Parathyroid adenoma (tissue), 2 donors: Measurements from ENCODE around the gene DET1.
A peak's percentile ranks its signal among the peaks of the same experiment; 100 is the strongest.

Experiments used
- H2AFZ ChIP-seq: fragments of 300-600 bp; sonication (generic); one replicate; pipeline ENCODE4 v1.7.0; 2017; ENCODE audit warnings: antibody characterized with exemption, mild to moderate bottlenecking
- H3K27ac ChIP-seq: fragments of 300-600 bp; sonication (generic); one replicate; pipeline ENCODE4 v1.7.0; 2017
- H3K27me3 ChIP-seq: fragments of 300-600 bp; sonication (generic); one replicate; pipeline ENCODE4 v1.7.0; 2017; ENCODE audit warnings: low read length; ENCODE audit not compliant: control insufficient read depth, insufficient read depth
- H3K36me3 ChIP-seq: fragments of 300-600 bp; sonication (generic); one replicate; pipeline ENCODE4 v1.7.0; 2017; ENCODE audit warnings: low read length; ENCODE audit not compliant: control insufficient read depth, insufficient read depth
- H3K4me1 ChIP-seq: fragments of 300-600 bp; sonication (generic); one replicate; pipeline ENCODE4 v1.7.0; 2017; ENCODE audit warnings: control low read depth
- H3K4me2 ChIP-seq: fragments of 300-600 bp; sonication (generic); one replicate; pipeline ENCODE4 v1.7.0; 2017; ENCODE audit warnings: low read length
- H3K4me3 ChIP-seq: fragments of 300-600 bp; sonication (generic); one replicate; pipeline ENCODE4 v1.7.0; 2017; ENCODE audit warnings: low read depth, low read length
- H3K79me2 ChIP-seq: fragments of 300-600 bp; sonication (generic); one replicate; pipeline ENCODE4 v1.7.0; 2017; ENCODE audit warnings: control low read depth
- H3K9ac ChIP-seq: fragments of 300-600 bp; sonication (generic); one replicate; pipeline ENCODE4 v1.7.0; 2017; ENCODE audit warnings: mild to moderate bottlenecking
- H3K9me3 ChIP-seq: fragments of 300-600 bp; sonication (generic); one replicate; pipeline ENCODE4 v1.7.0; 2017; ENCODE audit warnings: low read length; ENCODE audit not compliant: control insufficient read depth
- CTCF ChIP-seq: fragments of 300-600 bp; sonication (generic); IDR thresholded peaks from one replicate; pipeline ENCODE4 v1.7.0; 2017; ENCODE audit warnings: antibody characterized with exemption, mild to moderate bottlenecking
- donor health status: primary hyperparathyroidism.

The DET1 gene

DNA sequence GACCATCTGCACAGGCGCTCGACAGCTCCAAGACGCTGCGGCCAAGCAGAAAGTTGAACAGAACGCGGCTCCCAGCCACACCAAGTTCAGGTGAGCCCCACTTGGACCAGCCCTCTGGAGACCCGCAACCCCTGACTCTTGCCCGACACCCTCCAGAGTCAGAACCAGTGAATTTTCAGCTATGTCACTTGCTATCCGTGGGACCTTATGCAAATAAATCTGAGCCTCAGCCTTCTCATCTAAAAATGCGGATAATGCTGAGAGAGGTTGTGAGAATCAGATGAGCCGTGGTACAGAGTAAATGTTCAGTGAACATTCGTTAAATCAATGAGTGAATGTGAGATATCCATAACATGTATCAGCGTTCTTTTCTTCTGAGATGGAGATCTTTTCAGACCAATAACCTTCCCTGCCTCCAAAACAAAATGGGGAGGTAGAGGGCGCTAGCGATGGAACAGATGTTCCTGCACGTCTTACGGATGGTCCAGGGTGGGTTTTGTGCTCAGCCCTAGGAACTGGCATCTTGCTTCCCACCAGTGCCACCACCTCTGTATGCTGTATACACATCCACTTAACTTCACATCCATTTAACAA lies 78.4 kb downstream of the DET1 start:
- H3K9me3 ChIP-seq, result no peaks in the 10 kb centered on the region
- H3K9ac ChIP-seq, result no peak overlapping the region
- H3K4me3 ChIP-seq, result peak overlapping the region; percentile 91
- peaks cover 6% of the 10 kb centered on the region for H3K79me2 ChIP-seq
- TF ChIP-seq CTCF, result no peak
- H2AFZ ChIP-seq, result peak overlapping the region; percentile 87
- no peaks in the 10 kb centered on the region for H3K27me3 ChIP-seq
- H3K36me3 ChIP-seq, result no peaks in the 10 kb centered on the region
- peaks cover 3% of the 10 kb centered on the region for H3K4me1 ChIP-seq
- H3K4me2 ChIP-seq, result peak overlapping the region; percentile 66
- H3K27ac ChIP-seq, result peak overlapping the region; percentile 95

DNA sequence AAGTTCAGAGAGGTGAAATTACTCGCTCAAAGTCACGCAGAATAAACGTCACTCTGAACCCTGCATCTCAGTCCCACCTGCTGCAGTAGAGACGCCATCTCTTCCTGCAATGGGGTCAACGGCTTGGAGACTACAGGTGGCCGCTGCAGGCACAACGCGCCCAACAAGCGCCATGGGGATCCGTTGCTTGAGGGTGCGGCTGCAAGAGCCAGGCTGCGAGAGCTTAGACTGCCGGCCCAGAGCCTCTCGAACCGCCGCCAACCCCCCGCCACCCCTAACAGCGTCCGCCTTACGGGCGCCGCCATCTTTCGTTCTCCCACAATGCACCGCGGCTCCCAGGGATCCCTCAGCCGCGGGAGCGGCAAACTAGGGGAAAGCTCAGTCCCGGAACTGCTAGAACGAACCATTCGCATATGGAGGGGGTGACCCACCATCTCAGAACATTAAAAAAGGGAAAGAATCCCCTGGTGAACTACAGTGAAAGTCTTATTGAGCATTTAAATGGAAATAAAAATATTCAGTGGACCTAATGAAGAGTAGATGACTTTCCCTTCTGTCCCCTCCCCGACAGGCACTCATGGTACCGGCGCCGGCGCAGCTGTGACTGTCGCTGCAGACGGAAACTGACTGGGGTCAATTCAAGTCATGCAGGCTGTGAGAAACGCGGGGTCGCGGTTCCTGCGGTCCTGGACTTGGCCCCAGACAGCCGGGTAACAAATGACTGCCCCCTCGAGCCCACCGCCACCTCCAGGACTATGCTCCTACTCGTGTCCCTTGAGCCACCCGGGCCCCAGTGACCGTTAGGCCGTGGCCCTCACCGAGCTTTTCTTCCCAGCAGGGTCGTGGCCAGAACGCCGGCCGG lies 79.2 kb downstream of the DET1 start, which contains the start of the genes MRPL46 and MRPS11:
Gene MRPL46, minus strand, starts transcription at position 316 of the 862 bp plus-strand sequence. Its CDS starts 11 bp downstream, at position 305.
Gene MRPS11, plus strand, starts transcription at position 636 of the 862 bp plus-strand sequence. Its CDS starts 10 bp downstream, at position 646.
- TF ChIP-seq CTCF, result no peak
- Histone ChIP-seq H3K27me3 (no peaks in the 10 kb centered on the region), H3K4me3 (peak within 1 kb of the TSS; percentile 91), H3K9me3 (no peaks in the 10 kb centered on the region), H3K36me3 (no peaks in the 10 kb centered on the region), H3K4me1 (peaks cover 3% of the 10 kb centered on the region), H3K9ac (no peak within 1 kb of the TSS), H2AFZ (peak within 1 kb of the TSS; percentile 87), H3K27ac (peak within 1 kb of the TSS; percentile 95), H3K79me2 (peaks cover 6% of the 10 kb centered on the region), H3K4me2 (peak within 1 kb of the TSS; percentile 66)

DNA sequence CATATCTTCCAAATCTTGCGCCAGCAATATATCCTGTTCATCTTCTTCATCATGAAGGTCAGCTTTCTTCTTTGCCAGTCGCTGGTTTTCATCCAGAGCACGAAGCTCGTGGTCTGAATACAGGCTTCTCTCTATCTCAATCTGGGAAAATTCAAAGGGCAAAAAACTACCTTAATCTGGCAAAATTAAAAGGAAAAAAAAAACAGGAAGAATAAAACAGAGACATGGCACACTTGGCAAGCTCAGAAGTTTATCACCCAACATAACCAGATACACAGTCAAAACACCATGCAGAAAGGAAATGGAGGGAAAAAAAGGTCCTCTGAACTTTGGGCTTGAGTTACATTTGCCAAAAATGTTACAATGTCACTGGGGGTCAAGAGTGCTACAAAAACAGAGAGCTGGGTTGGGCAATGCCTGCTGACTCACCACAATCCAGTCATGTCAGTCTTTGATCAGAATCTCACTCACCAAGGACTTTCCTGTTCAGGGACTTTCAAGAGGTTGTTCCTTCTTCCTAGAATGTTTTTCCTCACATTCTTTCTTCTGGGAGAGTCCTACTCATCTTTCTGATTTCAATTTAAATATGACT lies 80.8 kb downstream of the DET1 start:
- Histone ChIP-seq H3K79me2 (peaks cover 6% of the 10 kb centered on the region), H2AFZ (no peak overlapping the region), H3K9ac (no peak overlapping the region), H3K27me3 (no peaks in the 10 kb centered on the region), H3K4me3 (peak overlapping the region; percentile 91), H3K36me3 (no peaks in the 10 kb centered on the region), H3K9me3 (no peaks in the 10 kb centered on the region), H3K4me2 (peak overlapping the region; percentile 66), H3K27ac (no peak overlapping the region), H3K4me1 (peaks cover 3% of the 10 kb centered on the region)
- no peak for TF ChIP-seq CTCF

- H3K4me1 ChIP-seq, result peaks cover 3% of the 10 kb centered on the region
- H3K79me2 ChIP-seq, result peaks cover 6% of the 10 kb centered on the region
- no peaks in the 10 kb centered on the region for H3K36me3 ChIP-seq
- no peak overlapping the region for H3K4me2 ChIP-seq
- no peaks in the 10 kb centered on the region for H3K9me3 ChIP-seq
- H2AFZ ChIP-seq, result no peak overlapping the region
- H3K4me3 ChIP-seq, result no peak overlapping the region
- H3K9ac ChIP-seq, result no peak overlapping the region
- no peaks in the 10 kb centered on the region for H3K27me3 ChIP-seq
- H3K27ac ChIP-seq, result no peak overlapping the region
- TF ChIP-seq CTCF, result no peak
Measured at GRCh38 chr15:88463870-88464532, 82.5 kb downstream of the DET1 start.
